Measurements from ENCODE around the gene LRFN2. TPM values are rescaled to one million over a fixed set of nuclear protein-coding genes. Genes with fewer than 3 reads are reported as not detected.

LRFN2 gene
- total and polyA plus RNA-seq, 12 donors = not detected

DNA sequence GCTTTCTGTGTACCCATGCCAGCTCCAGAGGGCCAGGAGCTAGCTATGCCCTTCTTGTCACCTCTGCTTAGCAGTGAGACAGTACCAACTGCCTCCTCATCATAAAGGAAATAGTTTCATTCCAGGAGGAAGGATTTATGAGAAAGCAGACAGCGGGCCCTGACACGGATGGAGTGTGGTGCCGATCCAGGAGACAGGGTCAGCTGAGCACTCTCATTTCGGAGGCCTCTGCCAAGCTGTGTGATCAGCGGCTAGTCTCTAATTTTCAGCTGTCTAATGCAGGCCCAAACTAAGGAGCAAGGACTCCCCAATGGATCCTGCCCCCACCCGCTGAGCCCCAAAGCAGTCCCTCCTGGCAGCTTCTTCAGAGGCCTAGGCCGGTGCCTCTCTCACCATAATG is 103.1 kb downstream of the LRFN2 start:
- Histone ChIP-seq H3K36me3 (no peaks in the 10 kb centered on the region), H3K27me3 (peaks cover 0 to 72% (median 23%) of the 10 kb centered on the region in 7 donors), H3K4me3 (no peak overlapping the region), H3K27ac (no peak overlapping the region), H3K9me3 (no peaks in the 10 kb centered on the region), H3K4me1 (no peaks in the 10 kb centered on the region)
- TF ChIP-seq, protein P1, sequence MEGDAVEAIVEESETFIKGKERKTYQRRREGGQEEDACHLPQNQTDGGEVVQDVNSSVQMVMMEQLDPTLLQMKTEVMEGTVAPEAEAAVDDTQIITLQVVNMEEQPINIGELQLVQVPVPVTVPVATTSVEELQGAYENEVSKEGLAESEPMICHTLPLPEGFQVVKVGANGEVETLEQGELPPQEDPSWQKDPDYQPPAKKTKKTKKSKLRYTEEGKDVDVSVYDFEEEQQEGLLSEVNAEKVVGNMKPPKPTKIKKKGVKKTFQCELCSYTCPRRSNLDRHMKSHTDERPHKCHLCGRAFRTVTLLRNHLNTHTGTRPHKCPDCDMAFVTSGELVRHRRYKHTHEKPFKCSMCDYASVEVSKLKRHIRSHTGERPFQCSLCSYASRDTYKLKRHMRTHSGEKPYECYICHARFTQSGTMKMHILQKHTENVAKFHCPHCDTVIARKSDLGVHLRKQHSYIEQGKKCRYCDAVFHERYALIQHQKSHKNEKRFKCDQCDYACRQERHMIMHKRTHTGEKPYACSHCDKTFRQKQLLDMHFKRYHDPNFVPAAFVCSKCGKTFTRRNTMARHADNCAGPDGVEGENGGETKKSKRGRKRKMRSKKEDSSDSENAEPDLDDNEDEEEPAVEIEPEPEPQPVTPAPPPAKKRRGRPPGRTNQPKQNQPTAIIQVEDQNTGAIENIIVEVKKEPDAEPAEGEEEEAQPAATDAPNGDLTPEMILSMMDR (IDR thresholded peaks at IDR 0.05) = no peak
- intact Hi-C loops (cut with DNase I) = no loop called here
- 77 to 85% methylated on average over 7 of the region's 7 CpGs for WGBS, 2 donors
- DNase-seq (no peak), ATAC-seq (no peak)

DNA sequence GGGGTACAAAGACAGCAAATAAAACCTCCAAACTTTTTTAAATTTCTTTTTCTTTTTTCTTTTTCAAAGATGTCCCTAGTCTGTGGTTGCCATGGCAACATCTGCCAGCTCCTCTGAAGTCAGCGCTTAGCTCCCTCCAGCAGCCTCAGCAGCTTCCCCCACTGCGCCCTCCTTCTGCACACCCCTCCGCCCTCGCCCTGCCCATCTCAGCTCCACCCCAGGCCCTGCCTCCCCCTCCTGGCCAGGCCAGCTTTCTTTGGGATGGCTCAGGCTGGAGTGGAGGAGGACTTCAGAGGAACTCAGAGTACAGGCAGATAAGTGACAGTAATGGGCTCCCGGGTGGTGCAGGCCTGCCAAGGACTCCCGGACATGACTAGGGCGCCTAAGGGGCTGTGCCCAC is 104.6 kb downstream of the LRFN2 start:
- no peaks in the 10 kb centered on the region for H3K36me3 ChIP-seq
- no peak overlapping the region for H3K27ac ChIP-seq
- intact Hi-C loops (cut with DNase I) = no loop called here
- ATAC-seq = no peak
- H3K4me3 ChIP-seq = no peak overlapping the region
- TF ChIP-seq, protein P1 (IDR thresholded peaks at IDR 0.05) = no peak
- 47 to 51% methylated on average over 7 of the region's 7 CpGs for WGBS, 2 donors
- no peaks in the 10 kb centered on the region for H3K9me3 ChIP-seq
- peaks cover 0 to 2% (median 0%) of the 10 kb centered on the region in 9 donors for H3K4me1 ChIP-seq
- DNase-seq = no peak
- H3K27me3 ChIP-seq = peaks cover 0 to 74% (median 17%) of the 10 kb centered on the region in 7 donors

DNA sequence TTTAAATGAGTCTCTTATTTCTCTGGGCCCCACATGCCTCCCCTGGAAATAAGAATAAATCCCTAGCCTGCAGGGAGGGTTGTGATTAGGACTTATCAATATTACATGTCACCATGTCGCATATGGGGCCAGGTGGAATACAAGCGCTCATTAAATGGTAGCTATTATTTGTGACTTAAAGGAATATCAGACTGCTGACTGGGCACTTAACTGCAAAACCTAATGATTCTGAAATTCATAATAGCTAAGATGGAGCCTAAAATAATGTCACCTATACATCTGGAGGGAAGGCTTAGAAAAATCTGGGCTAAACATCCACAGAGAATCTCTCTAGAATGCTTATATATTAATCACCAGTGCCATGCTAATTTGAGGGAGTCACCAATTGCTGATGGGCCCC is 106.5 kb downstream of the LRFN2 start:
- peaks cover 0 to 8% (median 0%) of the 10 kb centered on the region in 9 donors for H3K4me1 ChIP-seq
- DNase-seq = no peak
- no peak overlapping the region for H3K27ac ChIP-seq
- WGBS, 2 donors = 96 to 100% methylated on average over 2 of the region's 2 CpGs
- no peaks in the 10 kb centered on the region for H3K36me3 ChIP-seq
- intact Hi-C loops (cut with DNase I) = no loop called here
- H3K27me3 ChIP-seq = peaks cover 0 to 70% (median 21%) of the 10 kb centered on the region in 7 donors
- H3K9me3 ChIP-seq = no peaks in the 10 kb centered on the region
- no peak overlapping the region for H3K4me3 ChIP-seq
- no peak for ATAC-seq
- TF ChIP-seq, protein P1 (IDR thresholded peaks at IDR 0.05) = no peak

DNA sequence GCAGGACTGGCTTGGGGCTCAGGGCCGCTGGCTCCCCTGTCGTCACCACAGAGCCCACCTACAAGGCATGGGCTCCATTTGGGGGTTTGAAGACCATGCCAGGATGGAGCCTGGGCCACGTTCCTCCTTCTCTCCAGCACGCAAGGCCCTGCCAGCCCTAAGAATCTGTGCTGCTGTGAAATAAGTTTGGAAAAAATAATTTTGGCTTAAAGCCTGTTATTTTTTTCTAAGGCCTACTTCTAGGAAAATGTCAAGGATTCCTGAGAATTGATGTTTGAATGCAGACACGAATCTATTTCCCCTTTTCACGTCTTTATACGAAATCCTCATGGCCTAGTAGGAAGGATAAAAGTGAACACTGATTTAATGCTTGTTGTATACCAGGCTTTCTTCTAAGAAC is 107.5 kb downstream of the LRFN2 start:
- Histone ChIP-seq H3K36me3 (no peaks in the 10 kb centered on the region), H3K9me3 (no peaks in the 10 kb centered on the region), H3K27ac (no peak overlapping the region), H3K4me3 (no peak overlapping the region), H3K4me1 (peaks cover 0 to 8% (median 0%) of the 10 kb centered on the region in 9 donors), H3K27me3 (peaks cover 0 to 60% (median 23%) of the 10 kb centered on the region in 7 donors)
- TF ChIP-seq, protein P1 (IDR thresholded peaks at IDR 0.05) = no peak
- 50 to 62% methylated on average over 7 of the region's 7 CpGs for WGBS, 2 donors
- ATAC-seq = no peak
- no peak for DNase-seq
- intact Hi-C loops (cut with DNase I) = no loop called here

Data from heart right ventricle (tissue), 16 donors.